ENCODE data around the gene CSNK2A1.
"Not testable (repeated sequence)": the region's sequence is repeated elsewhere in the genome, so short reads cannot be mapped to it uniquely, and the experiment has no call there.

Gene CSNK2A1

DNA sequence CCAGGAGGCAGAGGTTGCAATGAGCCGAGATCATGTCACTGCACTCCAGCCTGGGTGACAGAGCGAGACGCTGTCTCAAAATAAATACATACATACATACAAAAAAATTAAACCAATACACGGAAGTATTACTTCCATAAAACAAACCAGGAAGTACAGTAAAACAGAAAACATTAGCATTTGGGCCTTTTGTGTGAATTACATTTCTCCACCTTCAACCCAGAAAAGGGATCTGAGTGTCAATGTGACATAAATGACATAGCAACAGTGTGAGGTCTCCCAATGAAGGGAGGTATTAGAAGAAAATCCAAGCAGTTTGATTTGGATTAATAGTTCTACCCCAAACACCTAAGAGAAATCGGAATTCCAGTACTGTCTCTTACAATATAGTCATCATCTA is 10.1 kb downstream of the CSNK2A1 start:
- DNase-seq (ENCODE audit: low read depth, low spot score): no peak

DNA sequence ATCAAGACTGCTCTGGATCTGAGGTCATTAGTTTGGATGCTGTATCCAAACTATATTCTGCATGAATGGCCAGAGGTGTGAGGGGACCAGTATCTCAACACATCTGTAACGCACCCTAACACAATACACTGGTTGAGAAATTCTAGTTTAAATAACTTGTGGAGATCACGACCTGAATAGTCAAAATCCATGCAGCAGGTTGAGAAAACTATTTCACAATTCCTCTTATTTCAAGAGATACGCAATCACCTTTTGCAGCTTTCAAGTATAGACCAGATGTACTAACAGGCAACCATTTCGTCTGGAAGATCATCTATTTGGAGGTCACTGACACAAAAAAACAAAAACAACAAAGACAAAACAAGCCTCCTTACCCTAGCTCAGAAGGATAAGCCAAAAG is 11.1 kb downstream of the CSNK2A1 start:
- no peak for DNase-seq (ENCODE audit: low read depth, low spot score)

- DNase-seq (ENCODE audit: low read depth, low spot score): no peak
Measured at GRCh38 chr20:531608-532007, 12.0 kb downstream of the CSNK2A1 start.

GRCh38 chr20:530321-530720 is 13.3 kb downstream of the CSNK2A1 start:
- no peak for DNase-seq (ENCODE audit: low read depth, low spot score)

DNA sequence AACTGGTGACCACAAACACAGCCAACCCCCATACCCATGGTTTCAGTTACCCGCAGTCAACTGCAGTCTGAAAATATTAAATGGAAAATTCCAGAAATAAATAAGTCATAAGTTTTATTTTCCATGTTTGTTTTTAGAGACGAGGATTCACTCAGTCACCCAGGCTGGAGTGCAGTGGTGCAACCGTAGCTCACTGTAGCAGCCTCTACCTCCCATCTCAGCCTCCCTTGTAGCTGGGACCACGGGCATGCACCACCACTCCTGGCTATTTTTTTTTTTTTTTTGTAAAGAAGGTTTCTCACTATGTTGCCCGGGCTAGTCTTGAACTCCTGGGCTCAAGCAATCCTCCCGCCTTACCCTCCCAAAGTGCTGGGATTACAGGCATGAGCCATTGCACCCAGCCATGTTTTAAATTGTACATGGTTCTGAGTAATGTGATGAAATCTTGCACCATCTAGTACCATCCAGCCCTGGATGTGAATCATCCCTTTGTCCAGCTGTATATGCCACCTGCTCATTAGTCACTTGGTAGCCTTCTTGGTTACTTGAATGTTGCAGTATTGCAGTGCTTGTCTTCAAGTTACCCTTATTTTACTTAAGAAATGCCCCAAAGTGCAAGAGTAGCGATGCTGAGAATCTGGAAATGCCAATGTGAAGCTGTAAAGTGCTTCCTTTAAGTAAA is 14.5 kb downstream of the CSNK2A1 start:
- DNase-seq (ENCODE audit: low read depth, low spot score): no peak

- no peak for DNase-seq (ENCODE audit: low read depth, low spot score)
Measured at GRCh38 chr20:527571-527886, 16.1 kb downstream of the CSNK2A1 start.

- no peak for DNase-seq (ENCODE audit: low read depth, low spot score)
Measured at GRCh38 chr20:521860-522259, 21.7 kb downstream of the CSNK2A1 start.

DNA sequence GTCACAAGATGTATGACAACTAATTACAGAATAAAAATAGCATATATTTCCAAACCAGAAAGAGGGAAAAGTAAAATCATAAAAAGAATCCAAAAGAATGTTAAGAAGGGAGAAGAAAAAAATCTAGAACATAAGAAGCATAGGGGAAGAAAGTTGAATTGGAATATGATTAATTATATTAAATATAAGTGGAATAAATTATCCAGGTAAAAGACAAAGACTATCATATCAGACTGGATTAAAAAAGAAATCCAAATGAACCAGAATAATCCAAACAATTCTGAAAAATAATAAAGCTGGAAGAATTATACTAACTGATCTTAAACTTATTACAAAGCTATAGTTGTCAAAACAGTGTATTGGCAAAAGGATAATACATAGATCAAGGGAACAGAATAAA is 23.6 kb downstream of the CSNK2A1 start:
- DNase-seq (ENCODE audit: low read depth, low spot score): no peak

DNA sequence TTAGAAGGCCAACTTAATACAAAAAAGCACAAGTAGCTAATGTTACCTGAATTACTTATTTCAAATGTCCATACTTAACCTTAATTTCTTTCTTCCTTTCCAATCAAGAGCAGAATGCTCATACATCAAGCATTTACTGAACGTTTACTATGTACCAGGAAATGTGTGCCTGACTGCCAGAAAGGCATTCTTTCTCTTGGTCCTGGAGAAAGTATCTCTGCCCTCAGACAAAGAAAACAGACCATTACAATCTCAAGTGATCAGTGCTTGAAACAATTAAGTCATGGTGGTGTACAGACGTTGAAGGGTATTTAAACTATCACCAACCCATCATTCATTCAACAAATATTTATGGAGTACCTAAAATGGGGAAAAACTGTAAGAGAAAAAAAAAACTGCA is 26.4 kb downstream of the CSNK2A1 start:
- DNase-seq (ENCODE audit: low read depth, low spot score): no peak

- no peak for DNase-seq (ENCODE audit: low read depth, low spot score)
Measured at GRCh38 chr20:516799-517198, 26.8 kb downstream of the CSNK2A1 start.

GRCh38 chr20:515696-516095 is 27.9 kb downstream of the CSNK2A1 start:
- no peak for DNase-seq (ENCODE audit: low read depth, low spot score)

DNA sequence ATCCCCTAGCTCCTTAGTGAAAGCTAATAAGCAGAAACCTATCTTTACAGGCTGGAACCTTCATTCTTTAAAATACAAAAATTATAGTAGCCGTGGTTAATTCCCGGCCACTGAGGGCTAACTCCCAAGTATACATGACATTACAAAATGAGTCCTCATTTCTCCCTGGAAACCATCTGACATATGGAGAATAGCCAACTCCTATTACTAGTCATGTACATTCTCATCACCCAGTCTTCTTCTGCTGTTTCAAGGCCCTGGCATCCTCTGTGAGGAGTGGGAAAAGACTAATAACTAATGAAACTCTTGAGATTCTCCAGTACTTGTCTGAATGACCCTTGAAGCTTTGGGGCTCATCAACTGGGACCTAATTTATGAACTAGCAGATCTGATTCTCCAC is 30.2 kb downstream of the CSNK2A1 start:
- no peak for DNase-seq (ENCODE audit: low read depth, low spot score)

GRCh38 chr20:510328-511057 is 33.1 kb downstream of the CSNK2A1 start:
- not testable (repeated sequence) for DNase-seq (ENCODE audit: low read depth, low spot score)

DNA sequence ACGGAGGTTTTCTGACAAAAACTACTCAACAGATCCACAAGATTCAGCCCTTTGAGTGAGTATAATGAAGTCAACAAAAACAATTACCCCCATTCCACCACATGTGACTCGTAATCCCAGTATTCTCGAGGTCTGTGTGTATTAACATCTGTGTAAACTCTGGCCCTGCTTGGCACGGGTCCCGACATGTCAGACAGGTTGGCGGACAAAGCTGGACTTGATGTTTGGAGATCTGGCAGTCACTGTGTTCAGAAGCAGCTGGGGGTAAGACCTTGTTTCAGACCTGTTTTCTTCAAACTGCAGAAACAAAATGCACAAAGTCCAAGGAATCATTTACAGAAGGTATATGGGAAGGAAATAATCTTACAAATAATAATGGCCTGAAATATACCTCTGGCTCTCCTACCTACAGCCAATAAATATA is 35.2 kb downstream of the CSNK2A1 start:
- not testable (repeated sequence) for DNase-seq (ENCODE audit: low read depth, low spot score)

DNA sequence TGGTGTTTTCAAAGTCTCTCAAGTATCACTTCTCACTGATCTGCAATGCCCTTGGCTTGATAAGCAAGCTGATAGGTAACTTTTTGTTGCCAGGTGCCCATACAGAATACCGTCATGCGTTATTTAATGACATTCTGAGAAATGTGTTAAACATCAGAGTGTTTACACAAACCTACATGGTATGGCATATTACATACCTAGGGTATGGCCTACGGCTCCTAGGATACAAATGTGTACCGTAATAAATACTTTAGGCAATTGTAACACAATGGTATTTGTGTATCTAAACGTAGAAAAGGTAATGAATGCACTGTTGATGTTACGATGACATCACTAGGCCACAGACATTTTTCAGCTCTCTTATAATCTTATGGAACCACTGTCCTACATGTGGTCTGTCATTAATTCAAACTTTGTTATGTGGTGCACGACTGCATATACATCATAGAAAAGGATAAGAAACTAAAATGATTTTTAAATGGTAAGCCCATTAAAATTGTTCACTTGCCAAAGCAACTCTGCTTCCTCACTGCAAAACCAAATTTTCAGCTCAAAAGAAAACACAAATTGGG is 35.7 kb downstream of the CSNK2A1 start:
- DNase-seq (ENCODE audit: low read depth, low spot score): no peak

DNA sequence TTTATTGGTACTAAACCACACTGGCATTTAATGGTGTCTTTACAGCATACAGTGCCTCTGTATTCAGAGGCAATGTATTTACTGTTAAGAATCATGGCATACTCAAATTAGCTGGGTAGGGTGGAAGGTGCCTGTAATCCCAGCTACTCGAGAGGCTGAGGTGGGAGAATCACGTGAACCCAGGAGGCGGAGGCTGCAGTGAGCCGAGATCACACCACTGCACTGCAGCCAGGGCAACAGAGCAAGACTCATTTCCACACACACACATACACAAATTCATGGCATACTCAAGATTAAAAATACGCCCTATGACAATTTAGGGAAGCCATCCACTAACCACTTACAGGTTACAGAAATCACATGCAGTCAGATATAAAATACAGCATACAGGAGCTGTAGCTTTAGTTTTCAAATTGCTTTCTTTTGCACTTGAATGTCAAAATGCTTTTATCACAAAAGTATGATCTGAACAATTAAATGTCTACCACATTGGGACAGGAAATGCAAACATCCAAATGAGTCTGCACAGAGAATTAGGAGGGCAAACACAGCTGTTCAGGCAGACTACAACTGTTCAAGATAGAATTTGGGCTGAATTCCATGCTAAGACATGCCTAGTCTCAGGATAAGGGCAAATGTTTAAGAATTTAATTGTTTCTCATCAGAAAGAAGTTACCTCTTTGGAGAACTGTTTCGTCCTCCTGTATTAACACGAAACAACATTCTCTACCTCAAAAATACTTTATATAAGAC is 36.4 kb downstream of the CSNK2A1 start:
- DNase-seq (ENCODE audit: low read depth, low spot score): no peak

DNA sequence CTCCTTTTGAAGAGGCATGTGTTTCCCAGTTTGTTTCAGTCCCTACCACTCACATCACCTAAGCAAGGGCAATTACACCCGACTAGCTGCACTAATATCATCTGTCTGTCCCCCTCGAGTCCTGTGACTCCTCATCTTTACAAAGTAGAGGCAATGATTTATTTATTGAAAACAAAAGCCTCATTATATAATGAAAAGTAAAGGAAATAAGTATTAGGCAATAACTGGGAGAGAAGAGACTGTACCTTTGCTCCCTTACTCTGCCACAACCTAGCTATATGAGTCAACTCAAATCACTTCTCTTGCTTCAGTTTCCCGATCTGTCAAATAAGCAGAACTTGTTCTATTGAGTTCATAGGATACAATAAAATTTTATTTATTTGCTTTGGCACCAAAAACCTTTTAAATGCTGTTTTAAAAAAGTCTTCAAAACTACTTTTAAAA is 38.9 kb downstream of the CSNK2A1 start:
- DNase-seq (ENCODE audit: low read depth, low spot score): no peak

- no peak for DNase-seq (ENCODE audit: low read depth, low spot score)
Measured at GRCh38 chr20:503048-503737, 40.4 kb downstream of the CSNK2A1 start.

- DNase-seq (ENCODE audit: low read depth, low spot score): no peak
Measured at GRCh38 chr20:497979-498378, 45.6 kb downstream of the CSNK2A1 start.

GRCh38 chr20:496126-496696 is 47.4 kb downstream of the CSNK2A1 start:
- no peak for DNase-seq (ENCODE audit: low read depth, low spot score)

- no peak for DNase-seq (ENCODE audit: low read depth, low spot score)
Measured at GRCh38 chr20:492159-492558, 51.4 kb downstream of the CSNK2A1 start.

Measured in iPS DF 19.7 (cell line).